HG03460 (cell line): ENCODE results near the gene PABPN1.

Experiments
- ATAC-seq: cut with Tn5 transposase; IDR thresholded peaks from one replicate; pipeline ENCODE4 v1.9.1; 2021; ENCODE audit not compliant: unreplicated experiment

The PABPN1 gene

GRCh38 chr14:23326491-23327332 lies 5.5 kb downstream of the PABPN1 start:
- no peak for ATAC-seq

- no peak for ATAC-seq
Observed at GRCh38 chr14:23327947-23328744, 6.9 kb downstream of the PABPN1 start.

GRCh38 chr14:23335623-23336022 lies 14.4 kb downstream of the PABPN1 start:
- no peak for ATAC-seq

- no peak for ATAC-seq
Observed at GRCh38 chr14:23339506-23340268, 18.4 kb downstream of the PABPN1 start.

- no peak for ATAC-seq
Observed at GRCh38 chr14:23344481-23344880, 23.2 kb downstream of the PABPN1 start.

GRCh38 chr14:23345987-23346692 lies 24.9 kb downstream of the PABPN1 start:
- ATAC-seq = no peak

GRCh38 chr14:23346693-23347405 lies 25.6 kb downstream of the PABPN1 start:
- no peak for ATAC-seq

- no peak for ATAC-seq
Observed at GRCh38 chr14:23347406-23348296, 26.4 kb downstream of the PABPN1 start.

- ATAC-seq = no peak
Observed at GRCh38 chr14:23348297-23348655, 27.0 kb downstream of the PABPN1 start.

GRCh38 chr14:23349156-23349845 lies 28.0 kb downstream of the PABPN1 start:
- ATAC-seq = no peak

GRCh38 chr14:23351681-23352505 lies 30.6 kb downstream of the PABPN1 start:
- ATAC-seq = no peak

GRCh38 chr14:23352506-23353432 lies 31.5 kb downstream of the PABPN1 start, which contains the start of gene SLC22A17:
Gene SLC22A17, minus strand, starts transcription at chr14:23352887.
- no peak for ATAC-seq

- ATAC-seq = no peak
Observed at GRCh38 chr14:23353433-23353780, 32.1 kb downstream of the PABPN1 start.

- ATAC-seq = no peak
Observed at GRCh38 chr14:23354990-23355389, 33.7 kb downstream of the PABPN1 start.

- no peak for ATAC-seq
Observed at GRCh38 chr14:23355871-23356435, 34.7 kb downstream of the PABPN1 start.

GRCh38 chr14:23356662-23357061 lies 35.4 kb downstream of the PABPN1 start:
- ATAC-seq = no peak
